GM19397 (cell line): ENCODE data around the gene TMEM200A.

Source experiments
- ATAC-seq: cut with Tn5 transposase; IDR thresholded peaks from one replicate; pipeline ENCODE4 v1.9.1; 2021; ENCODE audit warnings: mild to moderate bottlenecking, moderate library complexity; ENCODE audit not compliant: unreplicated experiment

TMEM200A gene

DNA sequence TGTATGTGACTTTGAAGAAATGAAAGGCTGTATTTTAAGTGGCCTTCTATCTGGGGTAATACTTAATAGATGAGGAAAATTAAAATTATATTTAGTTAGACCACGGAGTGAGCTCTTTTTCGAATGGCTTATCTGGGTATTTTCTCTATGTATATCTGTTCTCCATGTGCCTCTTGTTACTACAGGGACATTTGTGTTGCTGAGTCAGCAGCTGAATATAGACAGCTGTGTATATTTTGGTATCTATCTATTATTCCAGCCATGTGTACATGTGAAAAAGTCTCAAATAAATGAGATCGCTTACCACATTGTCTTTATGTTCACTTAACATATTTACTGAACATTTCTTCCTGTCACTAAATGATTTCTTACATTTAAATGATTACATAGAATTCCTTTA lies 57.2 kb downstream of the TMEM200A start:
- no peak for ATAC-seq

GRCh38 chr6:130424710-130425109 lies 58.9 kb downstream of the TMEM200A start:
- ATAC-seq = no peak

- ATAC-seq = no peak
Observed at GRCh38 chr6:130425537-130425936, 59.7 kb downstream of the TMEM200A start.

DNA sequence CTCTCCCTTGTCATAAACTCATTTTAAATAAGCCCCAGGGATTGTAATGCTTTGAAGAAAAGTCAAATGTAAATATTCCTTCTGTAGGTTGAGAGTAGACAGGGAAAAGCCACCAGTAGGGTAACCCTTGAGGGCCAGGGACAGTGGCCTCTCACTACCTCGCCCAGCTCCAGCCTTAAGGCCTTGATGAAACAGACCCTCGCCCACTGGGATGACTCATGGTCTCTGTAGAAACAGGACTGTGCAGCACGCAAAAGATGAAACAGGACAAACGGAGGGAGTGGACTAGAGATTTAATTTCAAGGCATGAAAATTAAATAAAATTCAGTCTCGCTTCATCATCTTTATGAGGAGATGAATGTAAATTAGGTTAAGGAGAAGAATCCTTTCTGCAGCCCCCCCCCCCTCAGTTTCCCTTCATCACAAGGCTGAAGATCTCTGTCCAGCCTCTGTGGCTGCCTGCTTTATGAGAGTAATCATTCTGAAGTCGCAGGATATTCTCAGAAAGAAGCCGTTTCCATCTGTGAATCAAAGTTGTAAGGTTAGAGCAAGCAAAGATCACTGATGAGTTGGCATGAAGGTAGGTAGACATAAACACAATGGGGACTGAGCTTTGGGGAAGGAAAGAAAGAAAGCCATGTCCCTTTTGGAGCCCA lies 60.4 kb downstream of the TMEM200A start:
- no peak for ATAC-seq

- no peak for ATAC-seq
Observed at GRCh38 chr6:130431346-130431852, 65.6 kb downstream of the TMEM200A start.

GRCh38 chr6:130432838-130433237 lies 67.0 kb downstream of the TMEM200A start:
- ATAC-seq = no peak

DNA sequence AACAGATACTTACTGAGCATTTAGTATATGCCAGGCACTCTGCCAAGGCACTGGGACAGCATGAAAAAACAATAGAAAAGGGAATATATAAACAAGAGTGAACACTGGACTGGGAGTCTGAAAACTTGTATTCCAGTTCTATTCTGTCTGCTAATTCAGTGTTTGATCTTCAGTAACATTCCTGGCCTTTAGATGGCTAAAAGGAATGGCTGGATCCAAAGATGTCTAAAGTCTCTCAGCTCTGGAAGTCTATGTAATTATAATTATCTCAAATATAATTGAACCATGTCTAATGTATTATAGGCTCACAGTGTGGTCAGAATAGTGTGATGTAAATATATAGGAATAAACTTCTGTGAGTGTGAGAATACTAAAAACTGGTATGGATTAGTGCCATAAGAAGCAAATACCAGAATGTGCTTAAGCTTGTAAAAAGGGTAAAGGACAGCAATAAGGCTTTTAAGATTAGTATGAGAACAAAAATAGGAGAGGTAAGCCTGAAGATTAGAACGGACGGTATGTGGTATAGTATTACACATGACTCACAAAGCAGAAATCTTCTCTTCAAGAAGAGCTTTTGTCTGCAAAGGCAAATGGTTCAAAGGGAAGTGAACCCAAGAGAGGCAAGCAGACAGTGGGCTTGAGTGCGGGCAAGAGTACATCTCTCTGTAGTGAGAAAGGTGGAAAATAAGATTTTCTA lies 68.5 kb downstream of the TMEM200A start:
- no peak for ATAC-seq

DNA sequence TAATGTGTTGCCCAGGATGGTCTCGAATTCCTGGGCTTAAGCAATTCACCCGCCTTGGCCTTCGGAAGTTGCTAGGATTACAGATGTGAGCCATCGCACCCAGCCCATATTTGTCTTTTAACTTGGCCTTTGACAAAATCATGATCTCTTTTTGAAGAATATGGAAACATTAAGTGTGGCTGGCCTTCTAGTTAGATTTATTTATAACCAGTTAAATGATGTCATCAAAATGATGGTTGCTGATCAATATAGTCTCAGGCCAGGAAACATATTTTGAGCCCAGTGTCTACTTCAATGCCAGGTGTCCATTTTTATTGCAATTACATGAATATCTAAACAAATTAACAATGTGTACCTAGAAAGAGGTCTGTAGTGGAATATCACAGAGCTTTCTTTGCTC lies 69.4 kb downstream of the TMEM200A start:
- ATAC-seq = no peak

DNA sequence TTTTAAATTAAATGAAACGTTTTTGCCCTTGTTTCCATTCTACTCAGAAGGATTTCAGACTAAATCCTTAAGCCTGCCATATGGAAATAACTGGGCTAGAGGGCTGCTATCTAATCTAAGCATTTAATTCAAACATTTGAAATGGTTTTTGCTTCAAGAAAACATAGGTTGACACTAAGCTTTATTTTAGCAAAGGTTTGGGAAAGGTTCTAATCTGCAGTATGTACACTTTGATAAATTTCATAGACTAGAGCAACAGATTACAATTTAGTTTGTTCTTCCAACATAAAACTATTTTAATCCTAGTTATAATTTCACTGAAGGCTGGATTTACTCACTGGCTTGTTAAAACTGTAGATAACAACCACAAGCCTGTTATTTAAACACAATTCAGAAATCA lies 72.1 kb downstream of the TMEM200A start:
- no peak for ATAC-seq

GRCh38 chr6:130447374-130447773 lies 81.6 kb downstream of the TMEM200A start:
- ATAC-seq = no peak

- no peak for ATAC-seq
Observed at GRCh38 chr6:130452336-130452735, 86.5 kb downstream of the TMEM200A start.

DNA sequence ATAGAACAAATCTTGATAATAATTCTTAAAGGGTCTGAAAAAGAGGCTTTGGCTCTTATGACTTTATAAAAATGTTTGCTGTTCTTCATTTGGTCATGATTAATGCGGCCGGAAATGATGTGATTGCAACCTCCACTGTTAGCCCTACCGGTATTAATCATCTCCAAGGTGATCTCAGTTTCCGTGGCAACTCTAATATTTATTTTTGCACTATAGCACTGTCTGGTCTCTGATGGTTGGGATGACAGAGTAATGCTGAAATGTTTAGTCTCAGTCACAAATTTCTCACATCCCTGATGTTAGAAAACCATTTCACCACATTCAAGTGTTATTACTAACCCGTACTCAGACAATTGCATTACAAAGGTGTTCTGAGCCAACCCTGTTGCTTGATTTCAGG lies 87.4 kb downstream of the TMEM200A start:
- ATAC-seq = no peak

GRCh38 chr6:130457605-130458004 lies 91.8 kb downstream of the TMEM200A start:
- ATAC-seq = no peak

GRCh38 chr6:130459316-130459715 lies 93.5 kb downstream of the TMEM200A start:
- ATAC-seq = no peak

GRCh38 chr6:130460934-130461333 lies 95.1 kb downstream of the TMEM200A start:
- ATAC-seq = no peak

DNA sequence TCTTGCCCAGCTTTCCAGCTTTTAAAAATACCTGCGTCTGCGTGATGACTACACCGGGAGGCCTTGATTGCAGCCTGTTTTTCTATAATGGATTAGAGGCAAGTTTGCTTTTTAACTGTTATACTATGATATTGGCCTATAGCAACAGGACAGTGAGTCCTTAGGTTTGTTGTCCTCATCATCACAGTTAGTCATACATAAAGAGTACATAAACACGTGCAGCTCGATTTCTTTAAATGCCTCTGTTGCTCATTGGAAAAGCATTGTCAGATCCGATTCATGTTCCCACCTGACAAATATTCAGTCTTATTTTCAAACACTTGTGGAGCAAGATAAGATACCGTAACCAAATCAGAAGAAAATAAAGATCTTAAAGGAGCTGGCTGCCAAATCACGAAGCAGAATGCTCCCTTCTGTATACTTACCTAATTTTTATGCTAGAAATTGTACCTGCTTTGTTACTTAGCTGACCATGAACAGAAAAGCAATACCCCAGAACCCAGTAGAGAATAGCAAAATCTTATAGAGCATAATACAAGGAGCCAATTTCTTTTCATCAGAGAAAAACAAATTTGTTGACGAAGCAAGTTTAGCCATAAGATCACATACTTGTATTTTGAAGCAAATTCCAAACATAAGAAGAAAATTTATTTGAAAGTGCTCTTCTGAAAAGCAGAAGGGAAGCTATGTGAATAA lies 100.4 kb downstream of the TMEM200A start:
- no peak for ATAC-seq

DNA sequence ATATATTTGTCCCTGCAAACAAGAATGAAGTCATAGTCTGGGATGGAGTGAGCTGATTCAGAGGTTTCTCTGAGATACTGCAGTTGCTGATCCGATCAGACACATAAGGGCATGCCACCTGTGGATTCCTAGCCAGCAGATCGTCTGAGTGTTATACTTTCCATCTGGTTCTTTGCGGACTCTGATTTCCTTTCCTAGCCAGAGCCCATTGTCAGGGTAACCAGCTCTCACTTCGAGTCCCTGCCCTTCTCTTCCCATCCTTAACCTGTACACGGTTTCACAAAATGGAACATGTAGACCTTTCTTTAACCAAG lies 100.9 kb downstream of the TMEM200A start:
- ATAC-seq = no peak

- ATAC-seq = no peak
Observed at GRCh38 chr6:130467146-130468050, 101.6 kb downstream of the TMEM200A start.

- no peak for ATAC-seq
Observed at GRCh38 chr6:130470766-130471165, 104.9 kb downstream of the TMEM200A start.

GRCh38 chr6:130473886-130474285 lies 108.1 kb downstream of the TMEM200A start:
- no peak for ATAC-seq
